GM19438 (cell line): ENCODE measurements around the gene KCNJ1.

Experiments used
- ATAC-seq: cut with Tn5 transposase; IDR thresholded peaks from one replicate; pipeline ENCODE4 v1.9.1; 2021; ENCODE audit warnings: low read depth; ENCODE audit not compliant: unreplicated experiment

KCNJ1 gene

DNA sequence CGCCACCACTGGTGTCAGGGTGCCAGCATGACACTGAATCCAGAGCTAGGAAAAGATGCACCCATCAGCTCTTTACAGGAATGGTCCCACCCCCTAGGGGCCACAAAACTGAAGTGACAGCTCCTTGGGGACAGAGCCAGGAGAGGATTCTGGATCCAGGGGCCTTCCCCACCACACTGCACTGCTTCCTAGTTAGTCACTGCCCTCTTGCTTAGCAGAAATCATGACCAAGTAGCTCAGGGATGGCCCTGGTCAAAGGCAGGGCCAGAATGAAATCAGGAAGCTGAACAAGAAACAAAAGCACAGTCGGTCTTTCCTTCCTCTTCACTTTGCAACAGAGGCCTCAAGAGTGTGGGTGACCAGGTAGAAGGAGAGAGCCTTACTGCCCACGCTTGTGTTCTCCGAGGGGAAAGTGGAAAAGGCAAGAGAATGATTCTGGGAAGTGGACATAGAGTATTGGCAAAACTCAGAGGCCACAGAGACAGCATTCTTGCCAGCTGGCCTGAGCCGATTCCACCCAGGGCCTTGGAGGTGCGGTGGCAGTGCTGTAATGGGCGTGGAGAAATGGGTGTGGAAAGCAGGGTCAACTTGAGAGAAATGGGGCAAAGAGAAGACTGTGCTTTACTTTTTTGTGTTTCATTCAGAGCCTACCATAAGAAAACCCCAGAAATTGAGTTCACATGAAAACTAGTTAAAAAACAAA, 39.8 kb downstream of the KCNJ1 start:
- no peak for ATAC-seq

DNA sequence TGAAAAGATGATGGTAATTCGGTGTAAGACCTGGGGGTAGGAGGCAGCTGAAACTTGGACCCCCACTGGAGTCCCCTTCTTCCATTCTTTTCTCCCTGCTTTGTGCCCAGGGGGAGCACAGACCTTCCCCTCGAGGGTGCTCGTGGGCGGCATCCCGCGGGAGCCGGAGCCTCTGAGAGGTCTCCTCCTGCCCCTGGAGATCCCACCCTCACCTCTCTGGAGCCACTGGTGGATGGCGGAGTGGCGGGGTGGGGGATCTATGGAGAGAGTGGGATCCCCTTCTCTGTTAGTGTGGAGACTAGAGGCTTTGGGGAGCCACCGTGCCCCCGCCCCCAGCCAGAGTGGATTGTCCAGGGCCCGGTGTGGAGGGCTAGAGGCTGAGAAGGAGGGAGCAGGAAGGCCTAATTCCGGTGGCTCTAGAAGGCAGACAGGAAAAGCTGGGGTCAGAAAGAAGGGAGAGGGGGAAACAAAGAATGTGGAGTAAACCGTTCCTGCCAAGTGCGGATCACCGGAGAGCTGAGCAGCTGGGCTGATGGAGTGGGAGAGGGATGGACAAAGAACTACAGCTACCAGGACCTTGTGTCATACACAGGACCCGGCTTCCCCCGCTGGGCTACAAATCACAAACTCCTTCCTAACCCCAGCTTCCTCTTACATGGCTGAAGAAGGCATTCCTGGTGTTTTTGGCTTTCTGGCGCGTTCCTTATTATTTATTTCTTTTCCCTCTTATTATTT, 41.9 kb downstream of the KCNJ1 start:
- no peak for ATAC-seq

DNA sequence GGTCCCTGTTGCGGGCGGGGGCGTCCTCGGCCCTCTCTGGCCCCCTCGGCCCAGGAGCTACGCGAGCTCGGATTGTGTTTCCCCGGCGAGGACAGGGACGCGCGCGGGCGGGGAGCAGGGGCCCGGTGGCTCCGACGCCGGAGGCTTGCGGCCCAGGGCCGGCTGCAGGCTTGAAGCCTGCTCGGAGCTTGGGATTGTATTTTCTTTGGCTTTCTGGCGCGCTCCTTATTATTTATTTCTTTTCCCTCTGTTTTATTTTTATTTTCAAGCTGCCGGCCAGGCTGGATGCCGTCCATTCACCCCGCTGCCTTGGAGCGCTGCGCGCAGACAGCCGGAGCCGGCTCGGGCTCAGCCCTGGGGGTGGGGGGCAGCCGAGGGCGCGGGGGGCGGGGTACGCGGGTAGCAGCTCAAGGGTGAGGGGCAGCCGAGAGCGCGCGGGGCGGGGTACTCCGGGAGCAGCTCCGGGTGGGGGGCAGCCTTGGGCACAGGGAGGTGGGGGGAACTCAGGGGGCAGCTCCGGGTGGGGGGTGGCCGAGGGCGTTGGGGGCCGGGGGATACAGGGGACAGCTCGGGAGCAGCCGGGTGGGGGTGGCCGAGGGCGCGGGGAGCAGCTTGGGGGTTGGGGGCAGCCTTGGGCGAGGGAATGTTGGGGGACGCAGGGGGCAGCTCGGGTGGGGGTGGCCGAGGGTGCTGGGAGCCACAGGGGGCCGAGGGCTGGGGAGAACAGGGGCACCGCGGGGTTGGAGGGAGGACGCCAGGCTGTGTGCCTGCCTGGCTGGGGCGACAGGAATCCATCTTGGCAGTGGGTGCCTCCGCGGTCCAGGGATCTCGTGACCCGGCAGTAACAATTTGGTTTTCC, 42.7 kb downstream of the KCNJ1 start:
- ATAC-seq: no peak

DNA sequence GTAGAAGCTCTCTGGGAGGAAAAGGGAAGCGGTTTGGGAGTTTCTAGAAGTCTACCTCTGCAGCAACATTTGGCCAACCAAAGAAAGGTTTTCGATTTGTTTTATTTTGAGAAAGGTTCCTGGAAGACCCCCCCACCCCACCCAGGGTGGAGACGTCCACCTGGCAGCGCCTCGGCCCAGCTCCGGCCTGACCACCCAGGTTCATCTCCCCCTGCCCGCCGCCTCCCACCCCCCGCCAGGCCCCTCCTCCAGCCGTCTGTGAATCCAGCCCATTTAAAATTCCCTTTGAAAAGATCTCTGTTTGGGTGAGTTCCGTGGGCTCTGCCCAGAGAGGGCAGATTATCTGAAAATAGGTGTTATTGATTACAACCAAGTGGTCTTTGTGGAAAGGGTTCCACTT, 43.3 kb downstream of the KCNJ1 start:
- no peak for ATAC-seq

DNA sequence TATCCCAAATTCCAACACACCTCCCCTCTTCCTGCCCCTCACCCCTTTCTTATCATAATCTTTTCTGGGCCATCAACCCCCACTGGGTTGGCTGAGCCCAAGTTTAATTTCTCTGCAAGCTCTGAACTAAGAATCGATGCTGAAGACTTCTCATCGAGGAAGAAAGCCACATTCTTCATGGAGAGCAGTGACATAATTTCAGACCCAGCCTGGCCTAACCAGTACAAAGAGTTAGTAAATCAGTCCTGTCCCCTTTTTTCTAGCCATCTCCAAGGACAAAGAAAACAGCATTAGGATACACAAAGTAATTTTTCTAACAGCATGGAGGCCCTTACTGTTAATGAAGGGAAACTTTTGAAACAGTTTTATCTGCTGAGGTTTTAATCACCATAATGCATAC, 45.0 kb downstream of the KCNJ1 start:
- no peak for ATAC-seq

DNA sequence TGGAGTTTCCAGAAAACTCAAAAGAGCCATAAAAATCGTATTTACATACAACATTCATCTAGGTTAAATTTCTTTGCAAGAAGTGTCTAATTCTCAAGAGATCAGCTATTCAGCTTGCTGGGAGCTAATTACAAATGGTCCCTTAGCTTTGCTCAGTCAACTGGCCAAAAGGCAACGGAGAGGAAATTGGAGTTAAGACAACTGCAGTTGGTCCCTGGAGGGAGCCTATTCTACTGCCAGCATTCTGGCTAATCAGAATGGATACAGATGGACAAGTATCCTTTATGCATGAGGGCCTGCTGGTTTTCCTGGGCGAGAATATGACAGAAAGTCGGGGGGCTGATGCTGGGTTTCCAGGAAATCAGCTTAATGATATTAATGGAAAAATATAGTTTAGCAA, 45.5 kb downstream of the KCNJ1 start:
- ATAC-seq: no peak

DNA sequence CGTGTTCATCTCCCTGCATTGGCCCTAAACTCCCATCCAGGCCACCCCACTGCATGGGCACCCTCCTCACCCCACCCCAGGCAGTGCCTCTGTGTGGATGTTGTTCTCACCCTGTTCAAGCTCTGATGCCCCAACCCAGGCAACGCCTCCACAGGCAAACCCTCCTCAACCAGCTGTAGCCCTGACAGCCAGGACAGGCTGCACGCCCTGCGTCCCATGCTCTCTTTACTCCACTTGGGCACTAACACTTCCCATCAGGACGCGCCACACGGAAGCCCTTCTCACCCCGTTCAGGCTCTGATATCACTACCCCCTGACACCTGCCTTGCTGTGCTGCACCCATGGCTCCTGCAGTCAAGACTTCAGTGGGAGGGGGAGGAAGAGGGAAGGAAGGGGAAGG, 47.9 kb downstream of the KCNJ1 start:
- ATAC-seq: no peak

DNA sequence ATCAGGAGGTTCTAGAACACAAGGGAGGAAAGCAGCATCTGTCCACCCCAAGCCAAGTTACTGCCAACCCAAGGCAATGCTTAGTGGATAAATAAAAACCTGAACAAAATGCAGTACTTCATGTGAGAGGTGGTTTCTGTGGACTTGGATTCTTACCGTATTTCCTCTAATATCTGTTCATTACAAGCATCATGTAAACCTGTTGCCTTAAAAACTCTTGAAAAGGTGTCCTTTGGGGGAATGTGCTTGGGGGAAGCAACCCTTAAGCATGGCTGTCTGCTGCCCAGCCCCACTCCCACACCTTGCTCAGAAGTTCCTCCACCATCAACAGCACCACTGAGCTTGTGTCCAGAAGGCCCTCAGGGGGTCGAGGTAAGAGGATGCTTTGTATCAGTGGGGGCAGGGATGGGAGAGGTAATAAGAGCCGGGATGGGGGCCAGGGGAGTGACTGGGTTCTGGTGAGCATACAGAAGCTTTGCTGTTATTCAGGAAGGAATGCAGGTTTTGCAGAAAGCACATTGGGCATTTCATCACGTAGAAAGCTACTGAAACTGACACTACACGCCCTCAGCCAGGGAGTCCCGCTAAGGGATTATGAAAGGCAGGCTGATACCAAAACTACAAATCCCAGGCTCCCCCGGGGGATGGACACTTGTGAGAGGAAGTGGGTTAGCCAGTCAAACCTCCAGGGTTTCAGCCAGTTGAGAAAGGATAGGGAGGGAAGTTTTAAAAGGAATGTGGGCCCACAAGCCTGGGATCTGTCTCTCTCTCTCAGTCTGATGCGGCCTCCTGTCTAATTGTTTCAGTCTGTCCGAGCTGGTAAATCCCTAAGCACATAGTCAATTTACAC, 52.0 kb downstream of the KCNJ1 start:
- no peak for ATAC-seq

DNA sequence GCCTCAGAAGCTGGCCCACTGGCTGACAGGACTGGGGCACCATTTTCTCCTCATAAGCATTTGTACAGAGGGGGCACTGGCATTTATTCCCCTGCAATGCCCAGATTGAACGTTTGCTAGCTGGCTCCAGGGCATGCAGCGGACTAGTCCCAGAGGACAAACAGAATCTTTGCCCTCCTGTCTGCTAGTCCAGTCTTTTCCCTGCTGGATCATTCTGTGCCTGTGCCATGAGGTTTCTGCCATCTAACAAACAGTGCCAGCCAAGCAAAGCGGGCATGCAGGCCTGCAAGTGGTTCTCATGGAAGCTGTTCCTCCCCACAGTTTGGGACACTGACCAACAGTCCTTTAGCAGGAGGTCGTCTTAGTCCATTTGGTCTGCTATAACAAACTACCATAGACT, 53.4 kb downstream of the KCNJ1 start:
- ATAC-seq: no peak

DNA sequence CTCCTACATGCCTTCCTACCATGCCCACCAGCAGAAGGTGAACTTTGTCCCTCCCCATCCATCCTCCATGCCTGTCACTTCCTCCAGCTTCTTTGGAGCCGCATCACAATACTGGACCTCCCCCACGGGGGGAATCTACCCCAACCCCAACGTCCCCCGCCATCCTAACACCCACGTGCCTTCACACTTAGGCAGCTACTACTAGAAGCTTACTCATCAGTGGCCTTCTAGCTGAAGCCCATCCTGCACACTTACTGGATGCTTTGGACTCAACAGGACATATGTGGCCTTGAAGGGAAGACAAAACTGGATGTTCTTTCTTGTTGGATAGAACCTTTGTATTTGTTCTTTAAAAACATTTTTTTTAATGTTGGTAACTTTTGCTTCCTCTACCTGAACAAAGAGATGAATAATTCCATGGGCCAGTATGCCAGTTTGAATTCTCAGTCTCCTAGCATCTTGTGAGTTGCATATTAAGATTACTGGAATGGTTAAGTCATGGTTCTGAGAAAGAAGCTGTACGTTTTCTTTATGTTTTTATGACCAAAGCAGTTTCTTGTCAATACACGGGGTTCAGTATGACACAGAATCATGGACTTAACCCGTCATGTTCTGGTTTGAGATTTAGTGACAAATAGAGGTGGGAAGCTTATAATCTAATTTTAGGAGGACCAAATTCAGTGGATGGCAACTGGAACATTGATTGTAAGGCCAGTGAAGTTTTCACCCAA, 56.1 kb downstream of the KCNJ1 start:
- no peak for ATAC-seq

DNA sequence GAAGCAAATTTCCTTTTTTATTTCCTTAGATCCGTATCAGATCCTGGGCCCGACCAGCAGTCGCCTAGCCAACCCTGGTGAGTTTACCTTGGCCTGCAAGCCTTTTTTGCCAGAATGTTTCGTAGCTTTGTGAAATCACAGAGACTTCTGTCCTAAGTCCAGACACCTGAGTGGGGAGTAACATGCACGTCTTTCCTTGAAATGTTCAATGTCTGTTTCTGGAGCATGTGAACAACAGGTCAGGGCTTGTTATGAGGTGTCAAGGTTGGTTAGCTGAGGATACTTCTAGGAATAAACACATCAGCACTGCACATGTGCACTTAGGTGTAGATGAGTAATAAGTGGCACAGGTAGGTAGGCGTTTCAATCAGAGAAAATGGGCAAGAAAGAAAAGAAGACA, 58.0 kb downstream of the KCNJ1 start:
- ATAC-seq: no peak

DNA sequence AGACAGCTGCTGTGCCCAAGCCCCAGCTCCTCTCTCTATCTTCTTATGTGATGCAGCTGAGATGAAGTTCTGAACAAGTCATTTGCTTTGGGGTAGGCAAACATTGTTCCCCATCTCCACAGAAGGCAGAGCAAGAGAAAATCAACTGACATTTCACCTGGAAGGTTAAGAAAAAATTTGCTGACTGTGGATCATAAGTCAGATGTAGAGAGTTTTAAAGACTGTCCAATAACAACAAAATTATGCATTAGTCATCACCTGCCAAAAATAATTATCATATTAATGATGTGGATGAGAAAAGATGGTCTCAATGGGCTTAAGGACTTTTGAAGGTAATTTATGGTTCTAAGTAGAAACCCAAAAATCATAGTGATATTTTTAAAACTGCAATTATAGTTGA, 59.2 kb downstream of the KCNJ1 start:
- no peak for ATAC-seq

DNA sequence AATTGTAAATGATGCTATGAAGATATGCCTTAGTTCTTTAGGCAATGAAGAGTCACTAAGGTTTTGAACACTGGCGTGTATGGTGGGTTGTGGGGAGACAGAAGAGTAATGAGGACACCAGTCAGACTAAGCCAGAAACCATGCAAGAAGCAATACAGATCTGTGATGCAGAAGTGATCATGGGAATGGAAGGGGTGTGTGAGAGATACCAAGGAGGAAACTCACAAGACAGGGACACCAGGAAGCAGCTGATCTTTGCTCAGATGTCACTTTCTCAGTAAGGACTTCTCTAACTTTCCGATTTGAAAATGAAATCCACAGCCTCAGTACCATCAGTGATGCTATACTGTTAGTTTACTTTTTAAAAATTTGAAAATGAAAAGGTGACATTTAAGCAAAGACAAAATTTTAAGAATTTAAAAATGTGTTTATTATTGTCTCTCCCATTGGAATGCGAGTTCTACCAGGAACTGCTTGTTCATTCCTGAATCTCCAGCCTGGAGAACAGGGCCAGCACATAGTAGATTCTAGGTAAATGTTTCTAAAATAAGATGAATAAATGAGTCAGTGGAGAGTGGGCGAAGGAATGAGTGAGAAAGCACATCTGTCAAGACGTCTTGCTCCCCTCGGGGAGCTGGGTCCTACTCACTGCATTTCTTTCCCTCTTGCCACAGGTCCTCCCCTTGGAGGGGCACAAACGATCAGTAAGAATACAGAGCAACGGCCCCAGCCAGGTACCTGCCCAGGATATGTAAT, 60.4 kb downstream of the KCNJ1 start:
- ATAC-seq: no peak

DNA sequence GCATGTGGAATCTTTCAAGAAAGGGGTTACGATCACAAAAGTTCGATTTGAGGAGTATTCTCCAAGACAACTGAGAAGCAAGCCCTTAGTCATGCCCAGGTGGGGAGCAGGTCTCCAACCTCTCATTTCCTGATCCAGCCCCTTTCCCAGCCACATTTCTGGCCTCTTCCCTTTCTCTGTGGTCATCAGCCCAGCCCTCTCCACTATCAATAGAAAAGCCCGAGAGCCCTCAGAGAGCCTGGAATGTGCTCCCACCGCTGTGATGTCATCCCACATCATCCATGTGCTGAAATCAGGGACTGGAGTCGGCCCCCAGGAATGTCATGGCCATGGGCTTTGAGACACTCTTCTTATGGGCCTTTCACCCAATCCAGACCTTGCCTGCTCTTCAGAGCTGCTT, 62.6 kb downstream of the KCNJ1 start:
- ATAC-seq: no peak

DNA sequence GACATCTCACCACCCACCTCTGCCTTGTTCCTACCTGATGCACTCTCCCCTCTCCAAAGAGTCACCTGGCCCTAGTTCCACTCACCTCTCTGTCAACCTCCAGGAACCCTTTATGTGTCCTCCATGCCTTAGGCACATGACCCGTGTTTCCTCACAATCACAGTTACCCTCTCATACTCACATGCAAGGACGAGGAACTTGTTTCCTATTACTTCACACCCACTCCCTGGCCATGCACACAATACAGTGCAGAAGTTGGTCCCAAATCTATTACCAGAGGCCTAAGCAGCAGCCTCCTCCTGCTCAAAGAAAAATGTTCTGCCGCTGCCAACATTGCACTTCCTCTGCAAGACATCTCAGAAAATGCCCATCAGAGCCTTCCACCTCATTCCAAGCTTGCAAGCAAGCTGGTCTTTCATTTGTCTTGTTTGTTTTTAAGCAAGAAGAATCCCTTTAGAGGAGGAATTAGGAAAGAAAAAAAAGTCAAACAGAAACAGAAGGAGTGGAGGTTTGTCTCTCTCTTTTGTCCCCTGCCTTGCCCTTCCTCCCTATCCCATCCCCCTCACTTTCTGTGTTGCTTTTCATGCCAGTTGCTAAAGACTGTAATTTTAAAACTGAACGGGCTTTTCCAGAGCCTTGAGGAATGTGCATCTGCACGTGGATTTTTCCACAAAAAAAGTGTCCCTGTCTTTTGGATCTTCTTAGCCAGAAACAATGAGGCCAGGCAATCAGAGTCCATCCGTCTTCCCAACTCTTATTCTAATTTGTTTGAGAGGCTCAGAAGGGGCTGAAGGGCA, 63.4 kb downstream of the KCNJ1 start:
- ATAC-seq: no peak

DNA sequence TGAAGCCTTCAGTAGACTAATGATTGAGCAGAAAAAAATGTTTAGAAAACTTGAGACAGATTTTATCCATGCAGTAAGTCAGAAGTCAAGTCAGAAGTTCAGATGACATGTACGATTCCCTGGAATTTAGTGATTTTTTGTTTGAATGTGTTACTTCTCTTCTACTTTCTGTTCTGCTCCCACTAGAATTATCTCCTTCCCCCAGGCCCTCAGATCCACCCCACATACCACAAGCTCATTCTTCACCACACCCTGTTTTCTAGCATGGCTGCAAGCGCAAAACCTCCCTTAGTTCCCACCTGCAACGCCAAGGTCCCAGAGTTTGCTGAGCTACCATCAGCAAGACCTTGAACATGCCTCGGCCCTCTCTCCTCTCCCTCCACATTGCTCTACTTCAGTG, 64.1 kb downstream of the KCNJ1 start:
- no peak for ATAC-seq

DNA sequence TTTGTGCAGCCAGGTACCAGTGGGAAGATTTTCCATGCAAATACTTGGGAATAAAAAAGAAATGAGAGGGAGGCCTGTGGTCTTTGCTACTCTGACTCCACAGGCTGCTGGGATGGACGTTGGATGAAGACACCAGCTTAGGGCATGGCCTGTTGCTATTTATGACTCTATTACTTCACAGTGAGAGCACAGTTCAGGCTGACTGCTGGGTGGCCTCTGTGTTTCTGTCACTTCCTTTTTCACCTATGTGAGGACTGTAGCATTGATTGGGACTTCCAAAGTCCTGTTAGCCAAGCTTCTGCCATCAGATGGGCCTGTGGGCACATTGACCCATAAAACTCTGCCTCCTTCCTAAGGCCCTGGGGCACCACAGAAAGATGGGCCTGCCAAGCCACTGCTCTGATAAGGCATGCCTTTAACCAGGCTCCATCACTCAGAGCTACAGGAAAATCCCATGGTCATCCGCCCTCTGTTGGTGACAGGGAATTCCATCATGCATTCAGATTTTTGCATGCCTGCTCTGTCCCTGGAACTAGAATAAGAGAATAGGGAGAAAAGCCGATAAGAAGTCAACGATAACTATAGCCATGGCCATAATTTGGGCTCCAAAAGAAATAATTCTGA, 64.6 kb downstream of the KCNJ1 start:
- ATAC-seq: no peak

DNA sequence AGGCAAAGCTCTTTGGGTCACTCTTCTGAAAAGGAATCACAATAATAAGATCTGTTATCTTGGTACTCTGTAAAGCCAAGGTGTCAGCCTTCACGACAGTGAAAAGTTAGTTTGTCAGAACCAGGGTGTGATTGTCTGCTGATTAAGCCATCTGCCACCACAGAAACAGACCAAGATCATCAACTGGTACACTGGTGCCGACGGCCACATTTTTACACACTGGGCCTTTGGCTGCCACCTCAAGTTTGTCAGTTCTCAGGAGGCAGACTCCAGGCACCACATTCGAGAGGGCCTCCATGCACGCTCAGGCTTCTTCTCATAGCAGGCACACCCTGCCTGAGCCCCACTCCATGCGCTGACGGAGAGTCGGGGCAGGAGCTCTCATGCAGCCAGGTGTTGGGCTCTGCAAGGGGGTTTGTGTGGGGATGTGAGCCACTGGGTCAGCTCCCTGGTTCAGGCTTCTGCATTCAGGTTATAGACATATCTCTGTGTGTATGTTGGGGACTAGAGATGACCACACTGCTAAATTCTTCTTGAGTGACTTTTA, 66.2 kb downstream of the KCNJ1 start:
- ATAC-seq: no peak
